Measurements from ENCODE around the gene GALK2.

Gene GALK2

DNA sequence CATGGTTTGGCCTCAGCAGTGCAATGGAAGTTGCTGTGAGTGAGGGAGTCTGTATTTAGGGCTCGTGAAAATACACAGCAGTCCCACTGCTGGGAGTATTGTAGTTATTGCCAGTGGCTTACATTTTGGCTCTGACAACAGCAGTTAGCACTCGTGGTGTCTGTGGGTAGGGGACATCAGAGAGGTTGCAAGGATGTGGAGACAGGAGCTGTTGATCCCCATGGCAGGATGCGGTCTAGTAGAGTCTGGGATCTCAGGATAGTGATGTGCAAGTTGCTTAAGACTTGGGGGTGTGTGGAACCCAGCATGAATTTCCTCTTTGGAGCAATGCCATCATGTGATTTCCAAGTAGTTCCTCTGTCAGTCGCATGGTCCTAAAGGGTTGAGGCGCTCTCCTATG is 59.9 kb downstream of the GALK2 start:
- no peak overlapping the region for H3K4me3 ChIP-seq (ENCODE audit: low read depth, low read length)
- H3K27me3 ChIP-seq (replicated peaks): no peaks in the 10 kb centered on the region
- no peaks in the 10 kb centered on the region for H3K36me3 ChIP-seq (replicated peaks)
- H3K27ac ChIP-seq: no peak overlapping the region
- DNase-seq: no peak
- TF ChIP-seq, protein P1, sequence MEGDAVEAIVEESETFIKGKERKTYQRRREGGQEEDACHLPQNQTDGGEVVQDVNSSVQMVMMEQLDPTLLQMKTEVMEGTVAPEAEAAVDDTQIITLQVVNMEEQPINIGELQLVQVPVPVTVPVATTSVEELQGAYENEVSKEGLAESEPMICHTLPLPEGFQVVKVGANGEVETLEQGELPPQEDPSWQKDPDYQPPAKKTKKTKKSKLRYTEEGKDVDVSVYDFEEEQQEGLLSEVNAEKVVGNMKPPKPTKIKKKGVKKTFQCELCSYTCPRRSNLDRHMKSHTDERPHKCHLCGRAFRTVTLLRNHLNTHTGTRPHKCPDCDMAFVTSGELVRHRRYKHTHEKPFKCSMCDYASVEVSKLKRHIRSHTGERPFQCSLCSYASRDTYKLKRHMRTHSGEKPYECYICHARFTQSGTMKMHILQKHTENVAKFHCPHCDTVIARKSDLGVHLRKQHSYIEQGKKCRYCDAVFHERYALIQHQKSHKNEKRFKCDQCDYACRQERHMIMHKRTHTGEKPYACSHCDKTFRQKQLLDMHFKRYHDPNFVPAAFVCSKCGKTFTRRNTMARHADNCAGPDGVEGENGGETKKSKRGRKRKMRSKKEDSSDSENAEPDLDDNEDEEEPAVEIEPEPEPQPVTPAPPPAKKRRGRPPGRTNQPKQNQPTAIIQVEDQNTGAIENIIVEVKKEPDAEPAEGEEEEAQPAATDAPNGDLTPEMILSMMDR (IDR thresholded peaks at IDR 0.05; ENCODE audit: low read depth, low read length, missing control alignments): no peak
- in situ Hi-C loops (cut with HindIII; ENCODE audit: low pct_ligation_motif_present, low sequenced_read_pairs): no loop called here

DNA sequence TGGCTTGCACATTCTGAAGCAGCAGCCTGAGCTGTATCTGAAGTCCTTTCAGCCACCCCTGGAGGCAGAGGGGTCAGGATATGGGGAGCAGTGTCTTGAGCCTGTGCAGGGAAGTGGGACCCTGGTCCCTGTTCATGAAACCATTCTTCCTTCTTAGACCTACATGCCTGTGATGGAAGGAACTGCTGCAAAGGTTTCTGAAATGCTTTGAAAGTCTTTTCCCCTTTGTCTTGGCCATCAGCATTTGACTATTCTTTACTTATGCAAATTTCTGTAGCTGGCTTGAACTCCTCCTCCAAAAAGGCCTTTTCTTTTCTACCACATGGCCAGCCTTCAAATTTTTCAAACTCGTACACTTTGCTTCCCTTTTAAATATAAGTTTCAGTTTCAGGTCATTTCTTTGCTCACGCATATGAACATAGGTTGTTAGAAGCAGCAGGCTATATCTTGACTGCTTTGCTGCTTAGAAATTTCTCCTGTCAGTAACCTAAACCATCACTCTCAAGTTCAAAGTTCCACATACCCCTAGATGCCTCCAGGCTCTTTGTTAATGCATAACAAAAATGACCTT is 62.3 kb downstream of the GALK2 start:
- H3K27me3 ChIP-seq (replicated peaks): no peaks in the 10 kb centered on the region
- H3K36me3 ChIP-seq (replicated peaks): no peaks in the 10 kb centered on the region
- in situ Hi-C loops (cut with HindIII; ENCODE audit: low pct_ligation_motif_present, low sequenced_read_pairs): no loop called here
- TF ChIP-seq, protein P1 (IDR thresholded peaks at IDR 0.05; ENCODE audit: low read depth, low read length, missing control alignments): no peak
- H3K4me3 ChIP-seq (ENCODE audit: low read depth, low read length): no peak overlapping the region
- no peak for DNase-seq
- no peak overlapping the region for H3K27ac ChIP-seq

DNA sequence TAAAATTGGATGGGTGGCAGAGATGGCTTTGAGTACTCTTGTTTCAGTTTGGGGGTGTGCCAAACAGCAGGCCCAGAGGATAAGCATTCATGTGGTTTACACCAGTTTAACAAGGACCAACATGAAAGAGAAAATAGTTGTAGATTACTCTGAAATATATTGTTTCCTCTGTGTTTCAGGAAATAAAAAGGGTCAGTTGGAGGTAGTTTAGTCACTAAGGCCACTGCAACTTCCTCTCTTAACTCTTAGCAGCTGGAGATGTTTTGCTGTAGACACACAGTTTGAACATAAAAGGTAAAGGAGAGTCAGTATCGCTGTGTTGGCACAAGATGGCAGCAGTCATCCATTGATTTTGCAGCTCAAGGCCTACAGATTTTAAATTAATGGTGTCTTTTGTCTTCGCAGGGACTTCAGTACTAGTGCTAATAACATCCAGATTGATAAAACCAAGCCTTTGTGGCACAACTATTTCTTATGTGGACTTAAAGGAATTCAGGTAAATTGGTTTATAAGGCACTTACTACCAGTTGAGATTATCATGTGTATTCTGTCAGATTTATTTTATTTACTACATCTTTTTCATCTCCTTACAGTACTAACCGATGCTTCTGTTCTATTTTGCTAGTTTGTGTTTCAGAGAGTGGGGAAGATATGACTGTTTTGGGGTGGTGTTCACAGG is 65.5 kb downstream of the GALK2 start:
- no peak overlapping the region for H3K27ac ChIP-seq
- DNase-seq: peak; percentile 72
- in situ Hi-C loops (cut with HindIII; ENCODE audit: low pct_ligation_motif_present, low sequenced_read_pairs): no loop called here
- H3K27me3 ChIP-seq (replicated peaks): no peaks in the 10 kb centered on the region
- H3K36me3 ChIP-seq (replicated peaks): no peaks in the 10 kb centered on the region
- TF ChIP-seq, protein P1 (IDR thresholded peaks at IDR 0.05; ENCODE audit: low read depth, low read length, missing control alignments): peak; percentile 80
- no peak overlapping the region for H3K4me3 ChIP-seq (ENCODE audit: low read depth, low read length)

DNA sequence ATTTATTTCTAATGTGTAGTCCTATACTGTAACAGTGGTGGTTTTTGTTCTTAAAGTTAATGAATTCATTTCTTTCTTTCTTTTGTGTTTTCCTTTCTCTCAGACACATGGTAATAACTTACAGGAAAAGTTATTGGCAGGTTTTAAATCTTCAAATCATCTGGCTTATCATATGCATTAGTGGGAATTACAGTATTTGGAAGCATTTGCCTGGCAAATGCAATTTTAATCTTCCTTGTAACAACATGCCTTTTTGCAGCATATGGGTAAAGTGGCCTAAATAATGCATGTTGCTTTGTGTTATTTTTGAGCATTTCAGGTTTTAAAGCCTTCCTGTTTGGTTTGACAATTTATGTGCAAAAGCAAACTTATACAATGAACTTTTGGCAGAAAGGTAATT is 66.8 kb downstream of the GALK2 start:
- TF ChIP-seq, protein P1 (IDR thresholded peaks at IDR 0.05; ENCODE audit: low read depth, low read length, missing control alignments): no peak
- no peak for DNase-seq
- Histone ChIP-seq H3K27ac (no peak overlapping the region), H3K36me3 (replicated peaks) (no peaks in the 10 kb centered on the region), H3K4me3 (ENCODE audit: low read depth, low read length) (no peak overlapping the region), H3K27me3 (replicated peaks) (no peaks in the 10 kb centered on the region)
- in situ Hi-C loops (cut with HindIII; ENCODE audit: low pct_ligation_motif_present, low sequenced_read_pairs): no loop called here

GRCh38 chr15:49238342-49238741 is 68.3 kb downstream of the GALK2 start:
- in situ Hi-C loops (cut with HindIII; ENCODE audit: low pct_ligation_motif_present, low sequenced_read_pairs): no loop called here

More at GRCh38 chr15:49238342-49238741, 68.3 kb downstream of the GALK2 start:
- no peak for DNase-seq
- TF ChIP-seq, protein P1 (IDR thresholded peaks at IDR 0.05; ENCODE audit: low read depth, low read length, missing control alignments): no peak
- Histone ChIP-seq H3K27me3 (replicated peaks) (no peaks in the 10 kb centered on the region), H3K4me3 (ENCODE audit: low read depth, low read length) (no peak overlapping the region), H3K27ac (no peak overlapping the region), H3K36me3 (replicated peaks) (no peaks in the 10 kb centered on the region)

Measured in brain microvascular endothelial cell (primary cell).